Neural progenitor cell (in vitro differentiated cells): Measurements from ENCODE around the gene G3BP1.

Experiments
- EZH2phosphoT487 ChIP-seq: fragments of 200-600 bp; sonication (generic); IDR thresholded peaks from 2 replicates; pipeline ENCODE4 v1.6.1; 2017; ENCODE audit warnings: antibody characterized with exemption
- TF ChIP-seq, protein P1 (sequence below): fragments of 200-600 bp; sonication (generic); IDR thresholded peaks from 2 replicates; pipeline ENCODE4 v1.5.1; 2017; ENCODE audit warnings: antibody characterized with exemption, mild to moderate bottlenecking

DNA sequence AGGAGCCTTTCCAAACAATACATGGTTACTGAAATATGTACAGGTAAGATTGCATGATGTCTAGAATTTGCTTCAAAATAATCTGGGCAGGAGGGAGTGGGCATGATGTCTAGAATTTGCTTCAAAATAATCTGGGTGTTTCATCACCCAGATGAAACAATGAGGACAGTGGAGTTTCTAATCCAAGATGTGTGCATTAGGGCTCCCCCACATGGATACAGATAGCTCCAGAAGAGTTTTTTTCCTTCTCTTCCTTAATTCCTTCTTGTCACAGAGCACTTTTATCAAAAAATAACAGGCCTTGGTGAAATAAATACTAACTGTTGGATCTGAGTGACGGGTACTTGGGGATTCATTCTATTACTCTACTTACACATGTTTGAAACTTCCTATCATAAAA, 28.2 kb upstream of the G3BP1 start:
- TF ChIP-seq, protein P1, sequence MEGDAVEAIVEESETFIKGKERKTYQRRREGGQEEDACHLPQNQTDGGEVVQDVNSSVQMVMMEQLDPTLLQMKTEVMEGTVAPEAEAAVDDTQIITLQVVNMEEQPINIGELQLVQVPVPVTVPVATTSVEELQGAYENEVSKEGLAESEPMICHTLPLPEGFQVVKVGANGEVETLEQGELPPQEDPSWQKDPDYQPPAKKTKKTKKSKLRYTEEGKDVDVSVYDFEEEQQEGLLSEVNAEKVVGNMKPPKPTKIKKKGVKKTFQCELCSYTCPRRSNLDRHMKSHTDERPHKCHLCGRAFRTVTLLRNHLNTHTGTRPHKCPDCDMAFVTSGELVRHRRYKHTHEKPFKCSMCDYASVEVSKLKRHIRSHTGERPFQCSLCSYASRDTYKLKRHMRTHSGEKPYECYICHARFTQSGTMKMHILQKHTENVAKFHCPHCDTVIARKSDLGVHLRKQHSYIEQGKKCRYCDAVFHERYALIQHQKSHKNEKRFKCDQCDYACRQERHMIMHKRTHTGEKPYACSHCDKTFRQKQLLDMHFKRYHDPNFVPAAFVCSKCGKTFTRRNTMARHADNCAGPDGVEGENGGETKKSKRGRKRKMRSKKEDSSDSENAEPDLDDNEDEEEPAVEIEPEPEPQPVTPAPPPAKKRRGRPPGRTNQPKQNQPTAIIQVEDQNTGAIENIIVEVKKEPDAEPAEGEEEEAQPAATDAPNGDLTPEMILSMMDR = no peak
- TF ChIP-seq EZH2phosphoT487 = no peak
